Testis (tissue), 2 donors: ENCODE measurements around the gene ARHGEF4.

Experiments
- POLR2A ChIP-seq: fragments of 450-650 bp; IDR thresholded peaks from one replicate; pipeline ENCODE4 v1.6.1; 2017; ENCODE audit warnings: antibody characterized with exemption, mild to moderate bottlenecking, moderate library complexity
- TF ChIP-seq, protein P1 (sequence below), 3 experiments: fragments of 450-650 bp in 2 of 3; fragments of 200-600 bp in 1 of 3; sonication (generic) in 1 of 3; IDR thresholded peaks; one replicate each; pipeline ENCODE4 v1.5.1; 2016 to 2019; ENCODE audit warnings: antibody characterized with exemption in 3 of 3, mild to moderate bottlenecking in 2 of 3, moderate library complexity in 1 of 3

DNA sequence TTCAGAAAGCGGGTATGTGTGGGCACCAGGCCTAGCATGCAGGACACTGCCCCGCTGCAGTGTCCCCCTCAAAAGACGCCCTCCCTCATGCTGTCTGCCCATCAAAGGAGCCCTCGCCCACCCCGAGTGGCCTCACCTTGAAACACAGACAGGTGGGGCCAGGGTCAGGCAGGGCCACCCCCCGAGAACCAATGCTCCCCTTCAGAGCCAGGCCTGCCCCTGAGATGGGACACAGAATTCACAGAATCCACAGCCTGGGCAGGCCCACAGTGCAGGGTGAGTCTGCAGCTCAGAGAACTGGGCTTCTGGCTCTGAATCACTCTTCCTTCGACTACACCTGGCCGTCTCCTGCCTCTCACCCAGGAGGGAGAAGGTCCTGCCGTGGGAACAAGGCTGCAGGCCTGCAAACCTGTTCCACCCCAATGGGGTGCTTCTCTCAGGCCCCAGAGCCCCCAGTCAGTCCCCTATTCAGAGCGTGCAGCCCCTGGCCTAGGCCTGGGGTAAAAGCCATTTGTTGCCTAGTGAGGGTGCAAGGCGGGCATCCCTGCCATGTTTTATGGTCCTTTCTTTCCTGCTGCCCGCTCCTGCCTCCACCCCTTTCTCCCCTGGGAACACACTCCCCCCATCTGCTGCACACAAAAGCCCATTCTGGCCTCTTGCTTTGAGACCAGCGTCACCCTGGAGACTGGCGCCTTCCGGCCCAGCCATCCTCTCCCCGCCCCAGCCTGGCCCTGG, 11.3 kb upstream of the ARHGEF4 start:
- TF ChIP-seq, protein P1, sequence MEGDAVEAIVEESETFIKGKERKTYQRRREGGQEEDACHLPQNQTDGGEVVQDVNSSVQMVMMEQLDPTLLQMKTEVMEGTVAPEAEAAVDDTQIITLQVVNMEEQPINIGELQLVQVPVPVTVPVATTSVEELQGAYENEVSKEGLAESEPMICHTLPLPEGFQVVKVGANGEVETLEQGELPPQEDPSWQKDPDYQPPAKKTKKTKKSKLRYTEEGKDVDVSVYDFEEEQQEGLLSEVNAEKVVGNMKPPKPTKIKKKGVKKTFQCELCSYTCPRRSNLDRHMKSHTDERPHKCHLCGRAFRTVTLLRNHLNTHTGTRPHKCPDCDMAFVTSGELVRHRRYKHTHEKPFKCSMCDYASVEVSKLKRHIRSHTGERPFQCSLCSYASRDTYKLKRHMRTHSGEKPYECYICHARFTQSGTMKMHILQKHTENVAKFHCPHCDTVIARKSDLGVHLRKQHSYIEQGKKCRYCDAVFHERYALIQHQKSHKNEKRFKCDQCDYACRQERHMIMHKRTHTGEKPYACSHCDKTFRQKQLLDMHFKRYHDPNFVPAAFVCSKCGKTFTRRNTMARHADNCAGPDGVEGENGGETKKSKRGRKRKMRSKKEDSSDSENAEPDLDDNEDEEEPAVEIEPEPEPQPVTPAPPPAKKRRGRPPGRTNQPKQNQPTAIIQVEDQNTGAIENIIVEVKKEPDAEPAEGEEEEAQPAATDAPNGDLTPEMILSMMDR (IDR thresholded peaks at IDR 0.05) = no peak
- no peak for TF ChIP-seq POLR2A
